GM12872 (cell line): ENCODE data around the gene TAS1R2.

Source experiments
- CTCF ChIP-seq: IDR thresholded peaks from 3 replicates; pipeline ENCODE4 v1.5.1; 2011; ENCODE audit warnings: low read depth, mild to moderate bottlenecking, low read length, moderate library complexity; ENCODE audit not compliant: insufficient read depth

Gene TAS1R2

GRCh38 chr1:18865176-18865575 lies 5.7 kb upstream of the TAS1R2 start:
- TF ChIP-seq CTCF: no peak

- TF ChIP-seq CTCF: no peak
These were observed 2.1 kb upstream of the TAS1R2 start for GRCh38 chr1:18861590-18861989.

- no peak for TF ChIP-seq CTCF
These were observed 1.6 kb upstream of the TAS1R2 start for GRCh38 chr1:18861082-18861481.

- no peak for TF ChIP-seq CTCF
These were observed 1.3 kb downstream of the TAS1R2 start for GRCh38 chr1:18858070-18858688.

GRCh38 chr1:18856435-18856834 lies 3.0 kb downstream of the TAS1R2 start:
- no peak for TF ChIP-seq CTCF

- no peak for TF ChIP-seq CTCF
These were observed 3.9 kb downstream of the TAS1R2 start for GRCh38 chr1:18855573-18855972.

- no peak for TF ChIP-seq CTCF
These were observed 5.0 kb downstream of the TAS1R2 start for GRCh38 chr1:18854331-18855025.
